Esophagus squamous epithelium (tissue), 5 donors: ENCODE data around the gene NTF4. TPM values are rescaled to one million over a fixed set of nuclear protein-coding genes. Genes with fewer than 3 reads are reported as not detected.
A peak's percentile ranks its signal among the peaks of the same experiment; 100 is the strongest.

Source experiments
- DNase-seq: peaks from one replicate; lab custom pipeline; 2025; lab: John Stamatoyannopoulos, UW
- H3K27ac ChIP-seq, 4 donors: fragments of 200-600 bp; sonication (generic); one replicate each; pipeline ENCODE4 v1.5.1; 2016 to 2019; ENCODE audit warnings: mild to moderate bottlenecking in 1 of 4
- H3K27me3 ChIP-seq, 4 donors: fragments of 200-600 bp; sonication (generic); 1 replicate in 3 of 4; 2 replicates in 1 of 4; pipeline versions ENCODE4 v1.5.1 to v1.6.0; 2017 to 2021; ENCODE audit warnings: antibody characterized with exemption in 1 of 4
- H3K36me3 ChIP-seq, 3 donors: fragments of 200-600 bp; sonication (generic); one replicate each; pipeline ENCODE4 v1.5.1; 2016 to 2019
- H3K4me1 ChIP-seq, 3 donors: fragments of 200-600 bp; sonication (generic); one replicate each; pipeline ENCODE4 v1.5.1; 2017 to 2019
- H3K4me3 ChIP-seq, 4 donors: fragments of 200-600 bp; sonication (generic); 1 replicate in 3 of 4; 2 replicates in 1 of 4; pipeline ENCODE4 v1.5.1; 2016 to 2019; ENCODE audit warnings: mild to moderate bottlenecking in 2 of 4, moderate library complexity in 1 of 4
- H3K9me3 ChIP-seq, 3 donors: fragments of 200-600 bp; sonication (generic); one replicate each; pipeline ENCODE4 v1.5.1; 2016 to 2019
- POLR2A ChIP-seq, 4 donors: fragments of 450-650 bp; IDR thresholded peaks; one replicate each; pipeline ENCODE4 v1.6.1; 2017; ENCODE audit warnings: antibody characterized with exemption in 4 of 4, mild to moderate bottlenecking in 4 of 4, moderate library complexity in 3 of 4
- WGBS, 2 donors: methylation state at CpG; one replicate each; pipeline ENCODE4 v1.1.5; 2018; 5-methylcytosine and 5-hydroxymethylcytosine counted together
- intact Hi-C: fragments of 100-400 bp; cut with DNase I; formaldehyde crosslinking; loops from one replicate; pipeline ENCODE4 v1.15.0; 2022
- total RNA-seq, 4 donors: library from RNA; depleted of rRNA; stranded (reverse); fragments of >200 nt; gene quantifications; one replicate each; pipeline ENCODE4 v1.1.0, GENCODE V29; 2016
- TF ChIP-seq, protein P1 (sequence below), 6 experiments: fragments of 450-650 bp in 4 of 6; fragments of 200-600 bp in 2 of 6; sonication (generic) in 2 of 6; IDR thresholded peaks; one replicate each; pipeline ENCODE4 v1.5.1; 2016 to 2019; ENCODE audit warnings: antibody characterized with exemption in 6 of 6, mild to moderate bottlenecking in 4 of 6, moderate library complexity in 4 of 6
- donor health status: DM: yes; HTN: yes; CAD: no.

The NTF4 gene
- total RNA-seq, 4 donors from 2014 or later, result 1.2 to 5.3 (median 2.0) TPM

DNA sequence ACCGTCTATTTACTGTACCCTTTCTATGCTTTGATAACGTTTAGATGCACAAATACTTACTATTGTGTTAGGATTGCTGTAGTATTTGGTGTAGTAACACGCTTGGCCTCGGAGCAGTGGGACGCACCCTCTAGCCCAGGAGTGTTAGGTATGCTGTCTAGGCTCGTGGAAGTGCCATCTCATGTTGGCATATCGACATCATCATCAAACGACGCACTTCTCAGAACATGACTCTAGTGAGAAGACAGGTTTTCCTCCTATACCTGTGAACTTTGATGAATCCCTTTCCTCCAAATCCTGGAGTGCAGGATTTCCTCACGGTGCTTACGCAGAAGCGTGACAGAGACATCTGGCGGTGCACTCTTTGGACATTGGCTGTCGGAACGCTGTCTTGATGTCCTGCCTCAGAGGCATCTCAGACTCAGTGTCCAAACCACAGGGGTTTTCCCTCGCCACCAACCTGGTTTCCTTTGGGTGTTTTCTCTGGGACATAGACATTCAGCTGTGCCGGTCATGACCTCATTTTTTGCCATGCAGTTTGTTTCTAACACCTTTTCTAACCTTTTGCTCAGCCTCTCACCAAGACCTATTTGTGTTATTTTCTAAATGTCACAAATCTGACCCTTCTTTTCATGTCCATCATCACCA lies 26.9 kb upstream of the NTF4 start:
- Histone ChIP-seq H3K4me3 (no peak overlapping the region), H3K27me3 (no peaks in the 10 kb centered on the region), H3K36me3 (peaks cover 16 to 98% (median 51%) of the 10 kb centered on the region in 3 donors), H3K27ac (no peak overlapping the region), H3K9me3 (no peaks in the 10 kb centered on the region), H3K4me1 (peaks cover 3 to 39% (median 13%) of the 10 kb centered on the region in 3 donors)
- no peak for DNase-seq
- intact Hi-C loops, result no loop called here
- WGBS, 2 donors, result 82 to 85% methylated on average over 17 of the region's 17 CpGs
- TF ChIP-seq, protein P1, sequence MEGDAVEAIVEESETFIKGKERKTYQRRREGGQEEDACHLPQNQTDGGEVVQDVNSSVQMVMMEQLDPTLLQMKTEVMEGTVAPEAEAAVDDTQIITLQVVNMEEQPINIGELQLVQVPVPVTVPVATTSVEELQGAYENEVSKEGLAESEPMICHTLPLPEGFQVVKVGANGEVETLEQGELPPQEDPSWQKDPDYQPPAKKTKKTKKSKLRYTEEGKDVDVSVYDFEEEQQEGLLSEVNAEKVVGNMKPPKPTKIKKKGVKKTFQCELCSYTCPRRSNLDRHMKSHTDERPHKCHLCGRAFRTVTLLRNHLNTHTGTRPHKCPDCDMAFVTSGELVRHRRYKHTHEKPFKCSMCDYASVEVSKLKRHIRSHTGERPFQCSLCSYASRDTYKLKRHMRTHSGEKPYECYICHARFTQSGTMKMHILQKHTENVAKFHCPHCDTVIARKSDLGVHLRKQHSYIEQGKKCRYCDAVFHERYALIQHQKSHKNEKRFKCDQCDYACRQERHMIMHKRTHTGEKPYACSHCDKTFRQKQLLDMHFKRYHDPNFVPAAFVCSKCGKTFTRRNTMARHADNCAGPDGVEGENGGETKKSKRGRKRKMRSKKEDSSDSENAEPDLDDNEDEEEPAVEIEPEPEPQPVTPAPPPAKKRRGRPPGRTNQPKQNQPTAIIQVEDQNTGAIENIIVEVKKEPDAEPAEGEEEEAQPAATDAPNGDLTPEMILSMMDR (IDR thresholded peaks at IDR 0.05), result no peak
- no peak for TF ChIP-seq POLR2A (IDR thresholded peaks at IDR 0.05)

DNA sequence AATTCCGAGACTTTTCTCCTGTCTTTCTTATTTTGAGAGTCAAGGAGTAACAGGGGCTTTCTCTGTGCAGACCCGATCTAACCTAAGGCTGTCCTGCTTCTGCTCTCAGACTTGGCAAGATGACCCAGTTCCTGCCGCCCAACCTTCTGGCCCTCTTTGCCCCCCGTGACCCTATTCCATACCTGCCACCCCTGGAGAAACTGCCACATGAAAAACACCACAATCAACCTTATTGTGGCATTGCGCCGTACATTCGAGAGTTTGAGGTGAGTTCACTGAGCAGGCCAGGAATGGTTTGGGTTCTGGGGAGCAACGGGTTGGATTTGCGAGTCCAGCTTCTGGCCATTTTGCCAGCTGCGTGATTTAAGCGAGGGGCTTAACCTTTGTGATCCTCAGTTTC lies 21.7 kb upstream of the NTF4 start:
- Histone ChIP-seq H3K4me3 (peak overlapping the region; percentile 86 to 93 (median 92)), H3K9me3 (no peaks in the 10 kb centered on the region), H3K4me1 (peaks cover 12 to 43% (median 25%) of the 10 kb centered on the region in 3 donors), H3K36me3 (peaks cover 14 to 47% (median 29%) of the 10 kb centered on the region in 3 donors), H3K27ac (peak overlapping the region in 3 of 4 donors; percentile 89 to 94 (median 93)), H3K27me3 (no peaks in the 10 kb centered on the region)
- WGBS, 2 donors, result 26 to 33% methylated on average over 11 of the region's 11 CpGs
- intact Hi-C loops, result no loop called here
- DNase-seq, result no peak
- no peak for TF ChIP-seq POLR2A (IDR thresholded peaks at IDR 0.05)
- TF ChIP-seq, protein P1 (IDR thresholded peaks at IDR 0.05), result no peak

DNA sequence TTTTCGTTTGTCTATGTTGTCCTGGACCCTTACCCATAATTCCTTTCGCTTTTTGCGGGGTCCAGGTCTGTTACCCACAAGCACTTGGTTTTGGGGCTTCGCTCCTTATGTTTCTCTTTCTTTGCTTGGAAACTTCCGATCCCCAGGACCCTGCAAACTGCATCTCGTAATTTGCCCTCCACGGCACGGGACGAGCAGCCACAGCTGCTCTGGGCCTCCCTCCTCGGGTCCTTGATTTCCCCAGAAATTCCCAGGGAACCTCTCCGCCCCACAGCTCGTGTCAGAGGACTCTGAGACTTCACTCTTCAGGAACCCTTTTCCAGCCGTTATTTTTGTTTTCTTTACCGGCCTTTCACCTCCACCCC lies 21.2 kb upstream of the NTF4 start:
- TF ChIP-seq, protein P1 (IDR thresholded peaks at IDR 0.05), result no peak
- TF ChIP-seq POLR2A (IDR thresholded peaks at IDR 0.05), result no peak
- peaks cover 12 to 43% (median 25%) of the 10 kb centered on the region in 3 donors for H3K4me1 ChIP-seq
- peaks cover 12 to 43% (median 25%) of the 10 kb centered on the region in 3 donors for H3K36me3 ChIP-seq
- no peaks in the 10 kb centered on the region for H3K27me3 ChIP-seq
- intact Hi-C loops, result no loop called here
- H3K27ac ChIP-seq, result peak overlapping the region; percentile 89 to 95 (median 94)
- no peaks in the 10 kb centered on the region for H3K9me3 ChIP-seq
- 0 to 1% methylated on average over 14 of the region's 14 CpGs for WGBS, 2 donors
- peak overlapping the region; percentile 86 to 93 (median 92) for H3K4me3 ChIP-seq
- no peak for DNase-seq

DNA sequence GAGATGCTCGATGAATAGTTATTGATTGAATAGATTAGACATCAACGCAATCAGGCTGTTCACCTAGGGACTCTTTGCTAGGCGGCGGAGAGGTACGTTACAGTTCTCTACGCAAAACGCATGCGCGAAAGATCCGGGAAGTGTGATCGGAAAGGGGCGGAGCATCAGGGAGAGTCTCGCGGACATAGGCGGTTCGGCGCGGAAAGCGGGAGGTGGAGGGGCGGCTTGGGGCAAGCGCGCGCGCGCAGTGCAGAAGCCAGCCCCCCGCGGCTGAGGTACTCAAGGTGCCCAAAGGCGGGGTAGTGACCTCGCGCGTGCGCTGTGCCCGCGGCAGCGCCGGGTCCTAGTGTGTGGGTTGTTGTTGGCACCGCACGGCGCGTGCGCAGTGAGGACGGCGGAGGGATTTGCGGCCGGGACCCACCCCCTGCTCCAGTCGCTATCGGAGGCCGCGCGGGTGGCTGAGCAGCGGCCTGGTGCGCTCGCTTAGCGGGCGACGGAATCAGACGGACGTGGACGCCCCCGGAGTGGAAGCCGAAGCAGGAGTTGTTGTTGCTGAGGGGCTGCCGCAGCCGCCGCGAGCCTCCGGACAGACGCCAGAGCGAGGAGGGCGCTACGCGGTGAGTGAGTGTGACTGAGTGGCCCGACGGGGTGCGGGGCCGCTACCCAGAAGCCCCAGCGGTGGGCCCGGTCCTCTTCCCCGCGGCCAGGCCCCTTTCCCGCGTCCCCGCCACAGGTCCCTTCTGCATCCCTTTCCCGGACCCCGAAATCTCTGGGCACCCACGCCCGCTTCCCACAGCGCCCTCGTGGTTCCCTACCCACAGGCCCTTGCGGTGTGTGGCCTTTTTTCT lies 20.6 kb upstream of the NTF4 start, which contains the start of gene SNRNP70:
Gene SNRNP70, plus strand, starts transcription at position 432 of the 848 bp plus-strand sequence. CDS start 964 bp downstream, outside the sequence.
- Histone ChIP-seq H3K36me3 (peaks cover 6 to 37% (median 19%) of the 10 kb centered on the region in 3 donors), H3K4me3 (peak within 1 kb of the TSS; percentile 86 to 93 (median 92)), H3K27me3 (no peaks in the 10 kb centered on the region), H3K4me1 (peaks cover 12 to 43% (median 25%) of the 10 kb centered on the region in 3 donors), H3K27ac (peak within 1 kb of the TSS; percentile 89 to 95 (median 94)), H3K9me3 (no peaks in the 10 kb centered on the region)
- DNase-seq, result peak; percentile 96
- 0% methylated on average over 22 to 35 of the region's 89 CpGs for WGBS, 2 donors
- TF ChIP-seq POLR2A (IDR thresholded peaks at IDR 0.05), result peak in 2 of 4 donors; percentile 76 to 93
- TF ChIP-seq, protein P1 (IDR thresholded peaks at IDR 0.05), result peak in 2 of 6 experiments; percentile 1 to 23
- intact Hi-C loops, result no loop called here
